Hepatocyte (in vitro differentiated cells): ENCODE measurements around the gene ATP6V0B.

Experiments used
- CTCF ChIP-seq: fragments of 200-600 bp; sonication (generic); IDR thresholded peaks from 2 replicates; pipeline ENCODE4 v1.5.1; 2016; ENCODE audit warnings: antibody characterized with exemption, mild to moderate bottlenecking; ENCODE audit not compliant: poor library complexity
- EZH2 ChIP-seq: fragments of 200-600 bp; sonication (generic); IDR thresholded peaks from 2 replicates; pipeline ENCODE4 v1.6.1; 2016; ENCODE audit warnings: antibody characterized with exemption, mild to moderate bottlenecking, borderline replicate concordance

- no peak for TF ChIP-seq CTCF
- TF ChIP-seq EZH2, result no peak
Measured at GRCh38 chr1:43930949-43931275, 43.8 kb upstream of the ATP6V0B start.
